Measurements from ENCODE around the gene PIM3.

GRCh38 chr22:49964136-49965090, 3.8 kb downstream of the PIM3 start:
- TF ChIP-seq, protein P1, sequence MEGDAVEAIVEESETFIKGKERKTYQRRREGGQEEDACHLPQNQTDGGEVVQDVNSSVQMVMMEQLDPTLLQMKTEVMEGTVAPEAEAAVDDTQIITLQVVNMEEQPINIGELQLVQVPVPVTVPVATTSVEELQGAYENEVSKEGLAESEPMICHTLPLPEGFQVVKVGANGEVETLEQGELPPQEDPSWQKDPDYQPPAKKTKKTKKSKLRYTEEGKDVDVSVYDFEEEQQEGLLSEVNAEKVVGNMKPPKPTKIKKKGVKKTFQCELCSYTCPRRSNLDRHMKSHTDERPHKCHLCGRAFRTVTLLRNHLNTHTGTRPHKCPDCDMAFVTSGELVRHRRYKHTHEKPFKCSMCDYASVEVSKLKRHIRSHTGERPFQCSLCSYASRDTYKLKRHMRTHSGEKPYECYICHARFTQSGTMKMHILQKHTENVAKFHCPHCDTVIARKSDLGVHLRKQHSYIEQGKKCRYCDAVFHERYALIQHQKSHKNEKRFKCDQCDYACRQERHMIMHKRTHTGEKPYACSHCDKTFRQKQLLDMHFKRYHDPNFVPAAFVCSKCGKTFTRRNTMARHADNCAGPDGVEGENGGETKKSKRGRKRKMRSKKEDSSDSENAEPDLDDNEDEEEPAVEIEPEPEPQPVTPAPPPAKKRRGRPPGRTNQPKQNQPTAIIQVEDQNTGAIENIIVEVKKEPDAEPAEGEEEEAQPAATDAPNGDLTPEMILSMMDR (IDR thresholded peaks at IDR 0.05), result no peak
- TF ChIP-seq POLR2A (IDR thresholded peaks at IDR 0.05), result no peak
- TF ChIP-seq EP300 (IDR thresholded peaks at IDR 0.05), result no peak
